NCI-H146 treated with DMSO at 0.1 percent for 48 hours (cell line): ENCODE results near the gene ZNF207.
"Not testable (repeated sequence)": the region's sequence is repeated elsewhere in the genome, so short reads cannot be mapped to it uniquely, and the experiment has no call there.

ENCODE experiments used
- DNase-seq: peaks from one replicate; lab custom pipeline; 2025; ENCODE audit not compliant: unreplicated experiment; lab: John Stamatoyannopoulos, UW

Gene ZNF207

GRCh38 chr17:32386844-32387243, 36.9 kb downstream of the ZNF207 start:
- no peak for DNase-seq

GRCh38 chr17:32388128-32388527, 38.2 kb downstream of the ZNF207 start:
- DNase-seq = not testable (repeated sequence)

GRCh38 chr17:32388613-32389459, 38.9 kb downstream of the ZNF207 start:
- DNase-seq = no peak

- DNase-seq = no peak
Observed at GRCh38 chr17:32393904-32394303, 43.9 kb downstream of the ZNF207 start.

- no peak for DNase-seq
Observed at GRCh38 chr17:32396343-32396742, 46.4 kb downstream of the ZNF207 start.

- no peak for DNase-seq
Observed at GRCh38 chr17:32398946-32399345, 49.0 kb downstream of the ZNF207 start.

GRCh38 chr17:32410085-32410484, 60.1 kb downstream of the ZNF207 start:
- DNase-seq = not testable (repeated sequence)

- no peak for DNase-seq
Observed at GRCh38 chr17:32426894-32427293, 76.9 kb downstream of the ZNF207 start.

GRCh38 chr17:32429598-32429997, 79.6 kb downstream of the ZNF207 start:
- no peak for DNase-seq
